ENCODE measurements around the gene CHD9NB. TPM values are rescaled to one million over a fixed set of nuclear protein-coding genes. Genes with fewer than 3 reads are reported as not detected.
"Not testable (repeated sequence)": the region's sequence is repeated elsewhere in the genome, so short reads cannot be mapped to it uniquely, and the experiment has no call there.

The CHD9NB gene
- total RNA-seq, 1 donor = 2.3 TPM

DNA sequence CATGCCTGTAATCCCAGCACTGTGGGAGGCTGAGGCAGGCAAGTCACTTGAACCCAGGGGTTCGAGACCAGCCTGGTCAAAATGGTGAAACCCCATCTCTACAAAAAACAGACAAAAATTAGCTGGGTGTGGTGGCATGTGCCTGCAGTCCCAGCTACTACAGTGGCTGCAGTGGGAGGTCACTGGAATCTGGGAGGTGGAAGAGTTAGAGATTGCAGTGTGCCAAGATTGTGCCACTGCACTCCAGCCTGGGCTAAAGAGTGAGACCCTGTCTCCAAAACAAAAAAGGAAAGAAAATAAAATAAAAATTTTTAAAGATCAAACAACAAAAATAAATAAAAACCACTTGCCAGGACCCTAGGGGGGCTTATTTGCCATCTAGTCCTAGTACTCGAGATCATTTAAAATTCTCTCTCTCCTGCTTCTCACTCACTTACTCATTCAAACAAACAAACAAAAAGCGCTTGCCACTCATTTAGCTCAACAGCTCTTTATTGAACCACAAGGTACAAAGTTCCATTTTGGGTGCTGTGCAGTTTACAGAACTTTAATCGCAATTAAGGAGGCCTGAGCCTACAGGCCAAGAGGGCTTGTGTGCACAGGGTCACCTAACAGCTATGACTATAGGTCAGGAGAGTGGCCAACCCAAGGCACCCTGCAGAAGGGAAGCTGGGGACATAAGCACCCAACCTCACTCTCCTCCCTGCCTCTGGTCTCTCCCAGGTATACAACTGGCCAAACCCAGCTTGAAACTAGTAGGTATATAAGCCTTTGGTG, 4.4 kb downstream of the CHD9NB start:
- no peak for DNase-seq (ENCODE audit: low read depth)
- H3K4me3 ChIP-seq (ENCODE audit: low read depth, low read length) = no peak overlapping the region
- TF ChIP-seq, protein P1, sequence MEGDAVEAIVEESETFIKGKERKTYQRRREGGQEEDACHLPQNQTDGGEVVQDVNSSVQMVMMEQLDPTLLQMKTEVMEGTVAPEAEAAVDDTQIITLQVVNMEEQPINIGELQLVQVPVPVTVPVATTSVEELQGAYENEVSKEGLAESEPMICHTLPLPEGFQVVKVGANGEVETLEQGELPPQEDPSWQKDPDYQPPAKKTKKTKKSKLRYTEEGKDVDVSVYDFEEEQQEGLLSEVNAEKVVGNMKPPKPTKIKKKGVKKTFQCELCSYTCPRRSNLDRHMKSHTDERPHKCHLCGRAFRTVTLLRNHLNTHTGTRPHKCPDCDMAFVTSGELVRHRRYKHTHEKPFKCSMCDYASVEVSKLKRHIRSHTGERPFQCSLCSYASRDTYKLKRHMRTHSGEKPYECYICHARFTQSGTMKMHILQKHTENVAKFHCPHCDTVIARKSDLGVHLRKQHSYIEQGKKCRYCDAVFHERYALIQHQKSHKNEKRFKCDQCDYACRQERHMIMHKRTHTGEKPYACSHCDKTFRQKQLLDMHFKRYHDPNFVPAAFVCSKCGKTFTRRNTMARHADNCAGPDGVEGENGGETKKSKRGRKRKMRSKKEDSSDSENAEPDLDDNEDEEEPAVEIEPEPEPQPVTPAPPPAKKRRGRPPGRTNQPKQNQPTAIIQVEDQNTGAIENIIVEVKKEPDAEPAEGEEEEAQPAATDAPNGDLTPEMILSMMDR (IDR thresholded peaks at IDR 0.05; ENCODE audit: insufficient read depth, low read length) = no peak

DNA sequence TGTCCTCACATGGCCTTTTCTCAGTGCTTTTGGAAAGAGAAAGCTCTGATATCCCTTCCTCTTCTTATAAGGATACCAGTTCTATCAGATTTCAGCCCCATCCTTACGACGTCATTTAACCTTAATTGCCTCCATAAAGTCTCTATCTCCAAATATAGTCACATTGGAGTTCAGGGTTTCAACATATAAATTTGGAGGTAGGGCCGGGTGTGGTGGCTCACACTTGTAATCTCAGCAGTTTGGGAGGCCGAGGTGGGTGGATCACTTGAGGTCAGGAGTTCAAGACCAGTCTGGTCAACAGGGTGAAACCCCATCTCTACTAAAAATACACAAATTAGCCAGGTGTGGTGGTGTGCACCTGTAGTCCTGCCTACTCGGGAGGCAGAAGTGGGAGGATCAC, 5.2 kb downstream of the CHD9NB start:
- DNase-seq (ENCODE audit: low read depth); H3K4me3 ChIP-seq (ENCODE audit: low read depth, low read length): not testable (repeated sequence)

DNA sequence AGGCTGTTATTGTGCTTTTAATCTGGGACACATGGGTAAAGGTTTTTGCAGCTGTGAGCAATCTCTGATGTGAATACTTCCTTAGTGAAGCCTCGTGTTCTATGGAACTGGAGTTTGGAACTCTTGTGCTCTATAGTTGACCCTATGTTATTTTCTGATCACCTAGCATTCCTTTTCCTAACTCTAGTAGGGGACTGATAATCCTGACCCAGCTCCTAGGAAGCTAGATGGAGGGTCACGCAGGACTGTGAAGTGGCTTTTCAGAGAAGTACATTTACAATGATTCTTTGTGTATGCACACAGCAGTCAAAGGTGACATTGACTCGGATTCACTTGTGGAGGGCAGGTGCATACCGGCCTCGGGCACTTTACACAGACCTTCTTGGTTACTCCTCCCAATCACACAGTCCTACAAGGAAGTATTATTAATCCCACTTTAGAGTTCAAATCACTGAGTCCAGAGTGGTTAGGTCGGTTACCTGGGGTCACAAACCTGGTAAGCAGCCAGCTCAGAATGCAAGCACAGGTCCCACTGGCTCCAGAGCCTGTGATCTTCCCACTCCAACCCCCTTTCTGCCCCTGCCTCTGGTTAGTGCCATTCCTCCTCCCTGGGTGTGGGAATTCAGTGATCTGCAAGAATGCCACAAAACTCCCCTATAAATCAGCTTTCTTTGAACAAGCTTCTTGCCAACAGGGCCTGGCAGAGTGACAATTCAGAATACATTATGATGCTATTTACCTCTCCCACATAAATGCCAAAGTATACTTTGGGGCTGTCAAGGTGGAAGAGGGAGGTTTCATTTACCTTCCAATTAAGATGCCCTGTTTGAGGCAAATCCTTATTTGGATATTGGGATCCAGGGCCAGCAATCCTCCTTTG, 7.1 kb downstream of the CHD9NB start:
- no peak for DNase-seq (ENCODE audit: low read depth)
- H3K4me3 ChIP-seq (ENCODE audit: low read depth, low read length) = no peak overlapping the region
- TF ChIP-seq, protein P1 (IDR thresholded peaks at IDR 0.05; ENCODE audit: insufficient read depth, low read length) = no peak

DNA sequence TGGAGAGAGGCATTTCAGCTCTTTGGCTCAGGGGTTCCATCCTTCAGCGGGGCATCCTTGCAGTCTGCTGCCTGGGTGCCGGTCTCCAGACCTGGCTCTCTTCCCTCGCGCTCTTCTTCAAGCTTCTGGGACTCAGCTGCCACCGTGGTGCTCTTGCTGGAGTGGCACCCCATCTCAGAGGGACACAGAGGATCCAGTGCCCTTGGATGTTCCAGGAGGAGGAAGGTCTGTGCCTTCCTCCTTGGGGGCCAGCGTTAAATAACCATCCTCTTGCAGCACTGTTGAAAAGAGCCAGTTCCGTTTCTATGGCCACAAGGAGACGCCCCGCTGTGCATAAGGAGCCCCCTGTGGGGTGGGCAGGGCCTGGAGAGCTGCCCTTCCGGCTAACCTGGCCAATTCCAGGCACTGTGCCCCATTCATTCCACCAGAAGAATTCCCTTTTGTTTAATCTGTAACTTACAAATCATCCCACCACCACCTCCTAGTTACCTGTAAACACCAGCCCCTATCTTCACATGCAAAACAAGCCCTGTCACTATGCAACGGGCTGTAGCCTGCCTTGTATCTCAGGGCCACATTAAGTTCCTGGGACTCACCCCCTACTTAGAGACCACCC, 8.6 kb downstream of the CHD9NB start:
- TF ChIP-seq, protein P1 (IDR thresholded peaks at IDR 0.05; ENCODE audit: insufficient read depth, low read length) = no peak
- H3K4me3 ChIP-seq (ENCODE audit: low read depth, low read length) = no peak overlapping the region
- no peak for DNase-seq (ENCODE audit: low read depth)

DNA sequence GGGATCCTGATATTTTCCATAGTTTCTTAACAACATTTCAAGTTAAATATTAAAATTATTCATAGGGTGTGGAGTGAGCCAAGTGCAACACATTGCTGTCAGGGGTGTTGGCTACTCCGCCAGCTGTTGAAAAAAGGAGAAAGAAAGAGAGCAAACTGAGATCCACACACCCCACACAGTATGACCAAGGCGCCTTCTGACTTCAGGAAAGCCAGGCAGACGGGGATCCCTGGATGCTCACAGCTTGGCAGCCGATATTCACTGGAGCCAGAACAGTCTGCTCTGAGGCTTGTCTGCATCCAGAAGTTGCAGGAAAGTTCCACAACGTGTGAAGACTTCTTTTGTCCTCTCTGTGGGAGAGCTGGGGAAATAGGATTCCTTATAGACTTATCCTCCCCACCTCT, 9.3 kb downstream of the CHD9NB start:
- DNase-seq (ENCODE audit: low read depth) = peak; percentile 67
- H3K4me3 ChIP-seq (ENCODE audit: low read depth, low read length) = peak overlapping the region; percentile 7
- TF ChIP-seq, protein P1 (IDR thresholded peaks at IDR 0.05; ENCODE audit: insufficient read depth, low read length) = no peak

DNA sequence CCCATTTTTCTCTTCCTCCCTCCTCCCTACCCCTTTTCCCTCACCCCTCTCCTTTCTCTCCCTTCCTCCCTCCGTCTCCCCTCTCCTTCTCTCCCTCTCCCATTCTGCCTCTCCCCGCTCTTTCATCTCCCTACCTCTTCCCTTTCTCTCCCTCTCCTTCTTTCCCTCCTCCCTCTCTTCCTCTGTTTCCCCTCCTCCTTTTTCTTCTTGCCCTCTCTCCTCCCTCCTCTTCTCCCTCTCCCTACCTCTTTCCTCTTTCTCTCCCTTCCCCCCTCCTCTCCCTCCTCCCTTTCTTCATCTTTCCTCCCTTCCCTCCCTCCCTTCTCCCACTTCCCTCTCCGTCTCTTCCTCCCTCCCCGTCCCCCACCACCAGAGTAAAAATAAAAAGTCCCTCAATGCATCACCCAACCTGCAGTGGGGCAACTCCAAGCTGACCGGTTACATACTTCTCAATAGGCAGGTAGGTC, 10.4 kb downstream of the CHD9NB start:
- no peak overlapping the region for H3K4me3 ChIP-seq (ENCODE audit: low read depth, low read length)
- DNase-seq (ENCODE audit: low read depth) = no peak
- TF ChIP-seq, protein P1 (IDR thresholded peaks at IDR 0.05; ENCODE audit: insufficient read depth, low read length) = no peak

Data from fibroblast of the aortic adventitia (primary cell).